LHCN-M2 (cell line): ENCODE results near the gene VILL. TPM values are rescaled to one million over a fixed set of nuclear protein-coding genes. Genes with fewer than 3 reads are reported as not detected.
"Not testable (repeated sequence)": the region's sequence is repeated elsewhere in the genome, so short reads cannot be mapped to it uniquely, and the experiment has no call there.

Experiments
- DNase-seq: peaks from one replicate; pipeline ENCODE4 v3.0.0-alpha.2; 2012; ENCODE audit warnings: low read depth
- total RNA-seq: library from RNA; depleted of rRNA; stranded (reverse); fragments of >200 nt; gene quantifications from 2 replicates; pipeline ENCODE4 v1.2.3, GENCODE V29; 2014

Gene VILL
- total RNA-seq, 1 experiment from 2014 or later: 8.8 TPM

DNA sequence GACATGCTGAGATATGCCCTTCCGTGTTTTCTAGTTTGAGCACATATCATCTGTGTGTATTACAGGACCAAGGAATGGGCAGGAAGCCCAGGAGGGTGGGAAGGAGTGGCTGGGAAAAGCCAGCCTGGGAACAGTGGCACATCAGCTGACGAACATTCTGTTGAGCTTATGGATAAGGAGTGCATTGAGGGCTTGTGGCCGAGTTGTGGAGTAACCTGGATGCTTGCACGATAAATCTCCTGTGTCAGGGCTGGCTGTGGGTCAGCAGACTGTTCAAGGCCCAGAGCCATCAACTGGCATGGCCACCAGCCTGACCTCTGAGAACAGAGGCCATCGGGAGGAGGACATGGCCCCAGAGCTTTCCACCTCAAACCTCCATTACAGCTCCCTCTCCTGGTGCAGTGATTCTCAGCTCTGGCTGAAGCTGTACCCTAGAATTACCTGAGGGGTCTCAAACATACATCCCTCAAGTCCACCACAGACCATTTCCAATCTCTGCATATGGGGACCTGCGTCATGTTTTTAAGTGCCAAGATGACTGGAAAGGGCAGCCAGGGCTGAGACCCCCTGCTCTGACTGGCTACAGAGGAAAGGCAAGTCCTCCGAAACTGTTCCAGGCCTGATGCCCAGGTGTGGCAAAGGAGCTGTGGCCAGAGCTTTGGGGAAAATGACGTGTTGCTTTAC is 4.8 kb upstream of the VILL start:
- DNase-seq: no peak

DNA sequence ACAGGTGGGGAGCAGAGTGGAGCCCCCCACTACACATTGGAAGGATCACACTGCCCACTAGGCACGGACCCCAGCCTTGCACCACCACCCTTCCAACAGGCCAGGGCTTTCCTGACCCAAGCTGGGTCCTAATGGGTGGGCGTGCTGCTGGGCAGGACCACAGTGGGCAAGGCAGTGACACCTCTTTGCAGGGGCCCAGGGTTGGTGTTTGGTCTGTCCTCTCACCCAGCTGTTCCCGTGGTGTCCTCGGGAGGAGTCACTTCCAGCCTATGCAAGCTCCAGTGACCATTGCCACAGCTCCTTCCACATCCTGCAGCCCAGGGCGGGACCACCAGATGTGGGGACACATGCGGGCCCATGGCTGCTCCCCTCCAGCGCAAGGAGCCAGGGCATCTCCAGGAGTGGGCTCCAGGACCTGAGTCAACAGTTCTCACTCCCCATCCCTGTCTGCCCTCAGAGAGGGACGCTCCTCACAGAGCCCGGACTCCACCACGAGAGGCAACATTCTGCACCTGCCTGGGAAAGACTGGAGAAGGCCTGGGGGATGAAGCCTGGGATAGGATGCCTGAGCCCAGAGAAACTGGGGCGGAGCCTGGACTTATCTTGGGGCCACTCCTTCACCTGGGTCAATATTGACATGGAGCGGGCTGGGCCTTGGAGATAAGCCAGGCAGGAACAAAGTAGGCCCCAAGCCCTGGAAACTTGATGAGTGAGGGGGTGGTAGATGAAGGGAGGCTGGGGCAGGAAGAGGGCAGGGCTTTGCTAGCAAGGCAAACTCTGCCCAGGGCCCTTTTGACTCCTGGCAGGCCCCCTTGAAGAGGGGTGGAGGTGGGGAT is 3.9 kb upstream of the VILL start:
- DNase-seq: no peak

- DNase-seq: no peak
Measured at GRCh38 chr3:37987315-37987697, 3.3 kb upstream of the VILL start.

DNA sequence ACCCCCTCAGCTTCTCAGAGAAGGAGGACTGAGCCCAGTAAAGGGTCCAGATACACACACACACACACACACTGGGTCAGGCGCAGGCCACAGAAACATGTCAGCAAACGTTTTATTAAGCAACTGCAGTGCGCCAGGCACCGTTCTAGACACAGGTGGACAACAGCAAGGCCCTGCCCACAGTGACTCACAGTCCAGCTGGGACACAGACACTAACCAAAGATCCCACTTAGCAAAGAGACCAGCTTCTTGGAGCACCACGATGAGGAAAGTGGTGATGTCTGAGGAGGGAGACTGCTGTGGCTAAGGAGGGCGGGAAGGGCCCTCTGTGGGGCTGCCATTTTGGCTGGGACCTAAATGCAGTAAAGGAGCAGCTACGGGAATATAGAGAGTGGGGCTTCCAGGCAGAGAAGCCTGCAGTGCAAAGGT is 2.8 kb upstream of the VILL start:
- peak; percentile 39 for DNase-seq

- DNase-seq: not testable (repeated sequence)
Measured at GRCh38 chr3:37988376-37988775, 2.2 kb upstream of the VILL start.

DNA sequence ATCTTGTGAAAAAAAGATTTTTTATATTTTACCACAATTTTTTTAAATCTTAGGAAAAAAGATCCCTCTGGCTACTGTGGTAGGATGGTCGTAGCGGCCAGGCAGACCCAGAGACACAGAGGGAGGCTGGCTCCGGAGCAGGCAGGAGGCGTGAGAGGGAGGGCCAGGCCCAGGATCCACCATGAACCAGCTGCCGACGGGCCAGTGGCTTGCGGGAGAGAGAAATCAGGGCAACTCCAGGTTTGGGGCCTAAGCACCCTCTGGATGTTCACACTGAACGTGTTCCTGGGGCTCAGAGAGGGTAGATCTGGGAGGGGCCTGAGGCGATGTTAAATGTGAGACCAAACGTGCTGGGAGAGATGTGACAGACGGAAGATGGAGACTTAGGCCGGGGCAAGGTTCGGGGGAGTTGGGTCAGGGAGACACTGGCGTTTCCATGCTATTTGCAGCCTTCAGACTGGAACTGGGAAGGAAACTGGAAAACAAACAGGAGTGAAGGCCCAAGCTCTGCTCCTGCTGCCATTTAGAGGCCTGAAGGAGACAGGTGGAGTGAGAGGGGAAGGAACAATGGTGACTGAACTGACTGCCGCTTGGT is 1.6 kb upstream of the VILL start:
- DNase-seq: no peak

DNA sequence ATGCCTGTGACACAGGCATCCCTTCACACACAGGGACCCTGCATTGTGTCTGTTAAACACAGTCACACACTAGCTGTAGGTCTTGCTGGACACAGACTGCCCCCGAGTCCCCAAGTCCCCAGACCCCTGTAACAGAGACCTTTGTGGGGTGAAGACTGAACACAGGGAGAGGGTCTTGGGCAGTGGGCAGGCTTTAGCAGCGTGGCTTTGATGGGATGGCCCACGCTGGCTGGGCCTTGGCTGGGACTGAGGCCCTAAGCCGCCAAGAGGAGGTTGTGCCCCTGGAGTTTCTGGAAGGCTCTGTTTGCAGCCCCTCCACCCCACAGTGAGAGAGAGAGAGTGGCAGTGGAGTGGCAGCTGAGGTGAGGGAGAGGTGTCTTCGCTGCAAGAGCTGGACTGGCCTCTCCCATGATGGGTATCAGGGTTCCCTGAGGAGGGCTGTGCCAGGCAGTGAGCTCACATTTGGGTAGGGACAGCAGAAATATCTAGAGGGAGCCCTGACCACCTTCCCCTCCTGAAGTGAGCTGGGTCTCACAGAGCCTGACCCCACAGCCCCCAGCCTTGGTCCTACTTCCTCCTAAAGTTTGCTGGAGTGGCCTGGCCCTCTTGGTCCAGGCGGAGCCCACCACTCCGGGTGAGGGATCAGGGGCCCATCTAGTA is 635 bp upstream of the VILL start:
- DNase-seq: no peak

- no peak for DNase-seq
Measured at GRCh38 chr3:37991109-37991508, 523 bp downstream of the VILL start.

GRCh38 chr3:37991823-37992222 is 1.2 kb downstream of the VILL start:
- no peak for DNase-seq

GRCh38 chr3:37992271-37993066 is 1.9 kb downstream of the VILL start:
- no peak for DNase-seq

GRCh38 chr3:37993067-37993455 is 2.5 kb downstream of the VILL start:
- no peak for DNase-seq

- DNase-seq: no peak
Measured at GRCh38 chr3:37993460-37993819, 2.9 kb downstream of the VILL start.

- DNase-seq: peak; percentile 82
Measured at GRCh38 chr3:37993820-37994638, 3.4 kb downstream of the VILL start.

GRCh38 chr3:37994639-37994972 is 4.0 kb downstream of the VILL start:
- no peak for DNase-seq

DNA sequence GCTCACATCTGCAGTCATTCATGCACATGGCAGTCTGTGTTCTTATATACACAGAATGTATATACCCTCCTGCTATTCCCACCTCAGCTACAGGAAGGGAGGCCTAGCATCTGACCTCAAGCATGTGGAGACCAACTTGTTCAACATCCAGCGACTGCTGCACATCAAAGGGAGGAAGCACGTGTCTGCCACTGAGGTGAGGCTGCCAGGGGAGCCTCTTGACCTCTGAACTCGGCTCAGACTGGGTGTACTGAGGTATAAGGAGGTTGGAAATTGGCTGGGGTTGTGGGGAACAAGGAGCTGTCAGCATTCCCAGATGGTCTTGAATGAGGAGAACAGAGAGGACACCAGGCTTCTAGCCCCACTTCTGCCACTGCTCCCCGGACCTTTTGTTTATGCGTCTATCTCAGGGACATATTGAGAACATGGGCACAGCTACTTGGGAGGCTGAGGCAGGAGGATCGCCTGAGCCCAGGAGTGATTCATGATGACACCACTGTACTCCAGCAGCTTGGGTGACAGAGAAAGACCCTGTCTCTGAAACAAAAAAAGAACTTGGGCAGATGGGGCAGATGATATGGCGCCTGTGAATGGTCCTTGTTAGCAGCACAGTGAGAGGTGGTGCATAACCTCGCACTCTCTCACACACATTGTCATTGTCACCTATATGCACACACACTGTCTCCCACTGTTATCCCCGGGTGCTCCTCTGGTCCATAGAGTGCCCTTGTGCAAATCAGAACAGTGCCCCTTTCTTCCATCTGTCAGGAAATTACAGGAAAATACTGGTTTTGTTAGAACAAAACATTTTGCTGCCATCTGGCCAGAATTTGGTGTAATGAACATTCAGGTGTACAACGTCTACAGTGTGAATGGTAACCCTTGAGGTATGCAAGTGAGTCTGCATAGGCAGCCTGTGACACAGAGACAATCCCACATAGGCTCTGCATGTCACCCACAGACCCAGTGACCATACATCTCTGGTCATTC is 5.4 kb downstream of the VILL start:
- no peak for DNase-seq

GRCh38 chr3:37996785-37997301 is 6.3 kb downstream of the VILL start:
- DNase-seq: peak; percentile 82

- no peak for DNase-seq
Measured at GRCh38 chr3:37997342-37997741, 6.8 kb downstream of the VILL start.

GRCh38 chr3:37997791-37998370 is 7.3 kb downstream of the VILL start:
- DNase-seq: no peak

DNA sequence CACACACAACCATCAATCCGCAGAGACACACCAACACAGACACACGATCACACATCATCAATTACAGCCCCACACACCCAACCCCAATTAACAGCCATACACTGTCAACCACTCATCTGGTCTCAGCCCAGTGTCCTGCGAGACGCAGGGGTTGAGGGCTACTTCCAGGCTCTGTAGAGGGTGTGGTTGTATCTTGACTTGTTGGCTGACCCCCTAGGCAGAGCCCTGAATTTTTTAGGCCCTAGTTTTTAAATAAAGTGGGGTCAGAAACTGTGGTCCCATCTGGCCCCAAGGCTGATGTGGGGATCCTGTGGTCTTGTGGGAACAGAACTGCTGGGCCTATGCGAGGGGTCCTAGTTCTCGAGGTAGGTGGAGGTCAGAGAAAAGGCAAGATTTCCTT is 9.2 kb downstream of the VILL start:
- DNase-seq: no peak
